Astrocyte (in vitro differentiated cells and primary cell): ENCODE data around the gene PGRMC1.

Source experiments
- CTCF ChIP-seq: IDR thresholded peaks from 2 replicates; pipeline ENCODE4 v1.5.1; 2011; ENCODE audit warnings: low read depth, mild to moderate bottlenecking, inconsistent platforms, low read length, moderate library complexity; ENCODE audit not compliant: insufficient read depth
- EZH2 ChIP-seq: IDR thresholded peaks from 2 replicates; pipeline ENCODE4 v1.6.1; 2012; ENCODE audit warnings: mild to moderate bottlenecking, low read length, inconsistent platforms; ENCODE audit not compliant: insufficient read depth

GRCh38 chrX:119251386-119251785 lies 15.3 kb downstream of the PGRMC1 start:
- TF ChIP-seq CTCF (no peak), EZH2 (no peak)
